Stimulated activated CD4-positive, alpha-beta T cell treated with anti-CD3 and anti-CD28 coated beads, Interleukin-12 subunit alpha, Interleukin-12 subunit beta, amount 100 ng/mL, for 24 hours (primary cell): Measurements from ENCODE around the gene LRSAM1.

ENCODE experiments used
- DNase-seq, 2 experiments: peaks; one replicate each; pipeline ENCODE4 v3.0.0-alpha.2; 2020; ENCODE audit warnings: low read depth in 2 of 2

LRSAM1 gene

GRCh38 chr9:127426756-127427155, 24.6 kb upstream of the LRSAM1 start:
- no peak for DNase-seq

DNA sequence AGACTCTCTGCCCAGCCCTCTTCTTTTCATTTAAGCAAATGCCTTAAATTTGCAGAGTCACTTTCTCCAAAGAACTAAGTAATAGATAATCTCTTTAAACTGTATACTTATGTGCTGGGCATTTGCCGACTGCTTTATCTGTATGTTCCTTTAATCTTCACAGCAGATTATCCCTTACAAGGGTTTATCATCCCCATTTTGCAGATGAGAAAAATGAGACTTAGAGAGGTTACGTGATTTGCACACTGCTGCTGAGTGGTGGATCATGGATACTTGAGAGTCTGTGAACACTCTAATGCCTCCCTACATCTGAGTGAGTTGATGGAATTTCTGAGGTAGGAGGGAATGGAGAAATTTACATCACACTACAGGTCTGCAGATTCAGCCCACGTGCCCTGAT, 23.0 kb upstream of the LRSAM1 start:
- DNase-seq, result no peak

GRCh38 chr9:127430415-127430814, 20.9 kb upstream of the LRSAM1 start:
- no peak for DNase-seq

DNA sequence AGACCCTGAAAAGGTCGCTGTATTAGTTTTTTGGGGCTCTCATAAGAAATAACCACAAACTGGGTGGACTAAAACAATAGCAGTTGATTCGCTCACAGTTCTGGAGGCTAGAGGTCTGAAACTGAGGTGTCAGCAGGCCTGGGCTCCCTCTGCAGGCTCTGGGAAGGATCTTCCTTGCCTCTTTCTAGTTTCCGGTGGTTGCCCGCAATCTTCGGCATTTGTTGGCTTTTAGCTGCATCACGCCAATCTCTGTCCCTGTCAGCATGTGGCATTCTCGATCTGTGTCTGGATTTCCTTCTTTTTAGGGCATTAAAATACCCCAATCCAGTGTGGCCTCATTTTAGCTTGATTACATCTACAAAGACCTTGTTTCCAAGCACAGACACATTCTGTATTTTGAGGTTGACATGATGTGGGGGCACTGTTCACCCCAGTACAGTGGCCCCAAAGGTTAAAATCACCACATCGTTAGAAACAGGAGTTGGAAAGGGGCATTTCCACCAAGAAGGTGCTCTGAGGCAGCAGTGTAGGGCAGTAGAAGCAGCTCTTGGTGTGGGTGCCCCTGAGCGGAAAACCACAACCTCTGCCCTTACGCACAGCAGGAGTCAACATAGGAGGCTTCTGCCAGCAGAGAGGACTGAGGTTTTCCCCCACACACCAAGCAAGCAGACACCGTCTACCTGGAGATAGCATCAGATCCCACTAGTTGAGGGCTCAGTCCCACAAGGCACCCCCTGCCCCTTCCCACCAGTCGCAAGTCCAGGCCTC, 13.6 kb upstream of the LRSAM1 start:
- DNase-seq, result no peak

DNA sequence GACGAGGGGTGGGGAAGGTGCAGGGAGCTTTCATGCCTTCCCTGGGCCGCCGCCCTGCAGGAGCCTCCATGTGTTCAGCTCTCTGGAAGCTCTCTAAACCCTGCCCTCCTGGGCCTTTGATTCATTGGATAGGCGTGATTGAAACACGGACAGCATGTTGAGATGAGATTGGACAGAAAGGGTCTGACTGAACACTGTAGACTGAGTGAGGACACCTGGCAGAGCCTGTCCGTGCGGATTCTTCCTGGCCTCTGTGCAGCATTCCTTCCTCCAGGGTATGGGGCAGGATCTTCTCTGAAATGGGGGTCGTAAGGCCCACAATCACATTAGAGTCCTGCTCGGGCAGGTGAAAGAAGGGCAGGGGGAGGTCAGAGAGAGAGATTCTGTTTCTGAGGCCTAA, 12.9 kb upstream of the LRSAM1 start:
- DNase-seq, result no peak

- no peak for DNase-seq
These were observed 6.9 kb upstream of the LRSAM1 start for GRCh38 chr9:127444283-127444920.

DNA sequence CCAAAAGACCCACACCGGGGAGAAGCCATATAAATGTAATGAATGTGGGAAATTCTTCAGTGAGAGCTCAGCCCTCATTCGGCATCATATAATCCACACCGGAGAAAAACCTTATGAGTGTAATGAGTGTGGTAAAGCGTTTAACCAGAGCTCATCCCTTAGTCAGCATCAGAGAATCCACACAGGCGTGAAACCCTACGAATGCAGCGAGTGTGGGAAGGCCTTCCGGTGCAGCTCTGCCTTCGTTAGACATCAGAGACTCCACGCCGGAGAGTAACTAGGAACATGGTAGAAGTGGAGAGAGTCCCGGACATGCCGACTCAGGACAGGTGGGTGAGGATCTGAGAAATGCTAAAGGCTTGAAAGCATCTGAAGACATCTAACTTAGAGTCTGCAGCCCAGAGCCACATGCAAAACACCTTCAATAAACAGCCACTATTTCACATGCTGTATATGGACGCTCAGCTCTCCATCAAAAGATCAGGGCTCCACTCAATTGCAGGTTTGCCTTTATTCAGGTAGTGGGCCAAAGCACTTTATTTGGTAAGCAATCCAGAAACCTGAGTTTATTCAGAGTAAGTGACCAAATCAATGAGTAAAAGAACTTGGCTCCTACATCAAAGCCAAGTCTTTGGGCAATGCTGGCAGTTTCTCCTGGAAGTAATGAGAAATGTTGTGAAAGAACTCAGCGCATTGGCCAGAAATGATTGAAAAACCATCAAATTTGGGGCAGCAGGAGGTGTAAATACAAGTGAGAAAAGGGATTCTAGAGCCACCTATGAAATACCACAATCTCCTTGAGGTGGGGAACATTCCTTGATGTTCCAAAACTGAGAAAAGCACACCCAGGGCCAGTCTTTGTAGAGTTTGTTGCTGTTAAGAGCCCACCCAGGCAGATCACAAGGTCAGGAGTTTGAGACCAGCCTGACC, 6.1 kb upstream of the LRSAM1 start:
- DNase-seq, result no peak

DNA sequence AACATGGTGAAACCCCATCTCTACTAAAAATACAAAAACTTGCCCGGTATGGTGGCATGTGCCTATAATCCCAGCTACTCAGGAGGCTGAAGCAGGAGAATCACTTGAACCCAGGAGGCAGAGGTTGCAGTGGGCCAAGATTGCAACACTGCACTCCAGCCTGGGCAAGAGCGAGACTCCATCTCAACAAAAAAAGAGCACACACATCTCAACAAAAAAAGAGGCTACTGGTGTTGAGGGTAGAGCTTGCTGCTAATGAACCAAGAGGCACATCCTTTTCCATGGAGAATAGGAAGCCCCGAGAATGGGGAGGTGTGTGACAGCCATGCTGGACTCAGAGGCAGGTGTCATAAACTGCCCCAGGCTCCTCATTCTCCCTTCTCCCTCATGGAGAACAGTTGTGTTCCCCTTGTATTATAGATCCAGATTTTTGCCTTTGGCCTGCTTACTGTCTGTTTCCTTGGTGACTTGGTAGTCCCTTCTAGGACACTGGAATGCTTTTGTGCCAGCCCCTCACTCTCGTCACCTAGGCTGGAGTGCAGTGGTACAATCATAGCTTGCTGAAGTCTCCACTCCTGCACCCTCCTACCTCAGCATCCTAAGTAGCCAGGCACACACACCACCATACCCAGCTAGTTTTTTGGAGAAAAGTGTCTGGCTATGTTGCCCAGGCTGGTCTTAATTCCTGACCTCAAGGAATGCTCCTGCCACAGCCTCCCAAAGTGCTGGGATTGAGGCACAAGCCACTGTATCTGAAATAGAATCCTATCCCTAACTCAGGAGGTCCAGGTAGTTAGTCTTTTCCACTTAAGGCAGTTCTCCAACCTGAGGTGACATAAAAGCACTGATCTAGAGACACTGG, 5.2 kb upstream of the LRSAM1 start:
- DNase-seq, result no peak

DNA sequence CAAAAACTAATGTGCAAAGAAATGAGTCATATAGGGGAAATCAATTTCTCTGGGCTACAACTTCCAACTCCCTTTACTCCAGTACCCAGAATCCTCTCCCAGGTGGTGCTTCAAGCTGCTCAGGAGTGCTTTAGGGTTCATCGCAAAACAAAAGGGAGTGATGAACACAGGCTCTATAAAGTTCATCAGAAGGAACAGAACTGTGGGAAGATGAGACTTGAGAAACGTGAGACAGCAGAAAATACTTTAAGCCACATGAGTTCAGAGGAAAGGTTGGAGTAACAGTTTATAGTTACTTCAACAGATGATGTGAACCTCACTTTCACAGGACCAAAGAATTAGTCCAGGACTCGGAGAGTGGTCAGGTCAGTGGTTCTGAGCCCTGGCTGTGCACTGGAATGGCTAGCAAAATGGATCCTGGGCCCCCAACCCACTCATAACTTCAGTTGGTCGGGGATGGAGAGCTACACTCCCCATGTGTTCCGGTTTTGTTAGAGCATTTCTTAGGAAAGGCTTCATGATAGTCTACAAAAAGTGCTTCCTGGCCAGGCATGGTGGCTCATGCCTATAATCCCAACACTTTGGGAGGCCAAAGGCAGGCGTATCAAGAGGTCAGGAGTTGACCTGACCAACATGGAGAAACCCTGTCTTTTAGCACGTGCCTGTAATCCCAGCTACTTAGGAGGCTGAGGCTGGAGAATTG, 4.4 kb upstream of the LRSAM1 start:
- no peak for DNase-seq

DNA sequence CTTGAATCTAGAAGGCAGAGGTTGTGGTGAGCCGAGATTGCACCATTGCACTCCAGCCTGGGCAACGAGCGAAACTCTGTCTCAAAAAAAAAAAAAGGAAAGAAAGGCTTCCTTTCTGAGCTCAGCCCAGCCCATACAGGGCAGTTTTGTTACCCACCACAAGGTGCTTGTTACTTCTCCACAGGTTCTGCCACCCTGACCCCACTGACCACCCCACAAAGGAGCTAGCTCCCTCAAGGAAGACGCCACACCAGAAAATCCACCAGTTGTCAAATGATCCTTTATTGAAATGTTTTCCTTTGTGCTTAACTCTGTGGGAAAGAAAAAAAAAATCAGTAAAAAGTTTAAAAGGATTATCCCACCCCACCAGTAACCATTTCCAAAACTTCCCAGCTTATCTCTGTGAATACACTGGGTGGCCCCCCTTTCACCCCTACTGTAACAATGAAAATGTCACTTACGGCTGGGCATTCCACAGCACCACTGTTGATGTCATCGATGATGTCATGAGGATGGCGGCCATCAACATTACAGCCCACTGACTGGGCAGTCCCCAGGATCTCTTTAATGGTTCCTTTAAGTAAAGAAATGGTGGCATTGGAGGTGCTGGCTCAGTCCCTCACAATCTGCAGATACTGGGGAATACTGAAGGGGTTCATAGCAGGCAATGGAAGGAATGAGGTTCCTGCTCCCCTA, 3.7 kb upstream of the LRSAM1 start:
- DNase-seq, result no peak

DNA sequence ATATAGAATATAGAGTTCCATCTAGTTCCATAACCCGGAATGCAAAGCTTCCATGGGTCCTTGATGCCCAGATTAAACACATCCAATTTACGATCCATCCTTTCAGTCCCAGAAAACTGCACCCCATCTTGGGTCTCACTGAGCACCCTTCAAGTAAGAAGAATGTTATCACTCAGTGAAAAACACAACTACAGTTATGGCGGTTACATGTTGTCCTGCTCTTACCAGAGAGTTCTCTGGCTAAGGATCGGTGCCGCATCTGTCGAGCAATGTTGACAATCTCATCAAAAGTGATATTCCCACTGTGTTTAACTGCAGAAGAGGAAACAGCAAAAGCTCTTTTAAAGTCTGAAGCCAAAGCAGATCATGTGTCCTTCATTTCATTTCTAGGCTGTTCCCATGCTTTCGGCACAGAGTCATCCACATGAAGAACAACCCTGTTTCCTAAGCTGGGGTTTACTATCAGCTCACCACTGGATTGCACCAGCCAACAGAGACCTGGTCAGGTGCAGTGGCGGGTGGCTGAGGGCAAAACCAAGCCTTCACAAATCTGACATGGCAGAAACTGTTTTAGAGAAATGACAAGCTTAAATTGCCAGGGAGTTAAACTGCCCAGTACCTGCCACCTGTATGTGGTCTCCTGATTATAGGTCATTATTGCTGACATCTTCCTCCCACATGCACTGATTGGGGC, 3.1 kb upstream of the LRSAM1 start:
- no peak for DNase-seq

- no peak for DNase-seq
These were observed 1.9 kb upstream of the LRSAM1 start for GRCh38 chr9:127449332-127449966.

DNA sequence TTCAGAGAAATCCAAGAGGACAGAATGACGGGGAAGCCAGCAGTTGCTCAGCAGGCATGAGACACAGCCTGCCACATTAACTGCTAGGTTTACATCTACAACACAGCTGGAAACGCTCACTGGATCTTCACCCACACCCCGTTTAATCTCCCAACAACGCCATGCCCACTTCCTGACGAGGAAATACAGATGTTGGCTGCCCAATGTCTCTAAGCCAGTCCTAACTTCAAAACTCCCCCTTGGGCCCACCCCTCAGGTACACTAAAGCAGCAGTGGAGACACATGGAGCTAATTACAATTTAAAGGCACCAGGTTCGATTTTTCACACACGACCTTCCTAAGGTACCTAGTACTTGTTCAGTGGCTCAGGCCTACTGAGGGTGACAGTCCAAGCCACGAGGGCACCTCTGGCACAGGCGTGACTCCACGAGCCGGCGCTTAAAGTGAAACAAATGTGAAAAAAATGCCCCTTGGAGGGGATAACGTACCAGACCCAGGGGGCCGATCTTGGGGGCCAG, 1.0 kb upstream of the LRSAM1 start:
- no peak for DNase-seq

DNA sequence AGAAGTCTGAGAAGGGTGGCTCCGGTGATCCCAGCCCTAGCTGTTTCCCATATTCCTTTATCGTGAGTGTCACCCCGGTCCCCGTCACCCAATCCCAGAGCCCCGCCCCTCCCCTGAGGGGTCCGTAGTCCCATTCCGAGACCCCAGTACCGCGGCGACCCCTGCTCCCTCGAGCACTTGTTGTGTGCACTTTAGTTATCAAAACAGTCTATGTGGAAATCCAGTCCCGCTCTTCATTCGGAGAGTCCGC, 223 bp downstream of the LRSAM1 start:
- DNase-seq, result no peak

DNA sequence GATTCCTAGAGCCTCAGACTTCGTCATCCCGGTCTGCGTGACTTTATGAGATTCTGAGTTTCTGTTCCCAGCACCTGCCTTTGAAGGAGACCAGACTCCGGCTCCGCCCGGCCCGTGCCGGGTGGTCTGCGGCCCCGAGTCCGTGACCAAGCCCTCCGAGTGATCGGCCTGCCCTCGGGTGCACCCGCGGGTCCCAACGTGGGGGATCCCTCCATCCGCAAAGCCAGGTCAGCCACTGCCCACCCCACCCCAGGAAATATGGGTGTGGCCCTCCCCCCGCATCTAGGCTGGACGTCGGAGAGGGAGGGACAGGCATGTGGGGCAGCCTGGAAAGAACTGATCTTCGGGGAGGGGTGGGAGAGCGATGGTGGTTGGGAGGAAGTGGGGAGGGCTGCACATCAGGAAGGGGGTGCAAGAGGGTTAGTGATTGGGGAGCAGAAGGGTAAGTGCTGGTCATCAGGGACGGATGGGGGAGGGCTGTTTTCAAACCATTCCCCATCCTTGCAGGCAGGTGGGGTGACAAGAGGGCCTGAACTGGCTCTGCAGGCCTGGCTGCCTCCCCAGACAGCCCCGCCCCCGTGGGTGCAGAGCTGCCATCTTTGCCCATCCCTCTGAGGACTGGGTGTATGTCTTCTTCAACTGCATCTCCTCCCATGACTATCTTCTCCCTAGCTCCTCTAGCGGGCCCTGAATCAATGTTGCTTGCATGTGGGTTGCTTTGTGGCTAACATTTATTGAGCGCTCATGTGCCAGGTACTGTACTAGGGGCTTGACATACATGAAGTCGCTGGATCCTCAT, 747 bp downstream of the LRSAM1 start:
- no peak for DNase-seq

GRCh38 chr9:127452691-127453090, 1.4 kb downstream of the LRSAM1 start:
- no peak for DNase-seq

GRCh38 chr9:127455324-127455992, 4.1 kb downstream of the LRSAM1 start:
- no peak for DNase-seq
